CD14-positive monocyte (primary cell): ENCODE results near the gene SOD1. TPM values are rescaled to one million over a fixed set of nuclear protein-coding genes. Genes with fewer than 3 reads are reported as not detected.

ENCODE experiments used
- DNase-seq, 3 donors: peaks; one replicate each; pipeline ENCODE4 v3.0.0-alpha.2; 2011 to 2022
- H2AFZ ChIP-seq: 2 replicates; pipeline ENCODE4 v1.6.0; 2012; ENCODE audit warnings: mild to moderate bottlenecking, low read depth, low read length, inconsistent platforms; ENCODE audit not compliant: insufficient read depth, poor library complexity, severe bottlenecking
- H3K27ac ChIP-seq, 2 donors: 1 replicate in 1 of 2; 2 replicates in 1 of 2; pipeline ENCODE4 v1.5.1; 2012 to 2013; ENCODE audit warnings: low read length in 2 of 2, control low read depth in 1 of 2, inconsistent platforms in 1 of 2, low read depth in 1 of 2, mild to moderate bottlenecking in 1 of 2
- H3K27me3 ChIP-seq, 2 donors: one replicate each; pipeline versions ENCODE4 v1.6.0 to v1.6.1; 2011 to 2013; ENCODE audit warnings: low read length in 2 of 2; ENCODE audit not compliant: control insufficient read depth in 2 of 2, insufficient read depth in 2 of 2
- H3K36me3 ChIP-seq, 2 donors: replicated peaks in 1 of 2; 1 replicate in 1 of 2; 2 replicates in 1 of 2; pipeline versions ENCODE4 v1.5.1 to v1.6.1; 2012 to 2013; ENCODE audit warnings: low read length in 2 of 2, control low read depth in 1 of 2, inconsistent platforms in 1 of 2, mild to moderate bottlenecking in 1 of 2; ENCODE audit not compliant: insufficient read depth in 2 of 2, control insufficient read depth in 1 of 2
- H3K4me1 ChIP-seq, 2 donors: 1 replicate in 1 of 2; 2 replicates in 1 of 2; pipeline versions ENCODE4 v1.5.1 to v1.6.1; 2012 to 2013; ENCODE audit warnings: low read length in 2 of 2, control low read depth in 1 of 2, inconsistent platforms in 1 of 2, mild to moderate bottlenecking in 1 of 2, moderate library complexity in 1 of 2; ENCODE audit not compliant: insufficient read depth in 2 of 2, control insufficient read depth in 1 of 2
- H3K4me2 ChIP-seq: replicated peaks from 2 replicates; pipeline ENCODE3; 2012; ENCODE audit warnings: low read length, moderate library complexity, mild to moderate bottlenecking; ENCODE audit not compliant: poor library complexity, severe bottlenecking; ENCODE audit errors: extremely low read depth
- H3K4me3 ChIP-seq, 3 experiments: fragments of 200-600 bp in 1 of 3; sonication (generic) in 1 of 3; replicated peaks in 1 of 3; 1 replicate in 2 of 3; 2 replicates in 1 of 3; pipeline ENCODE4 v1.5.1; 2011 to 2013; ENCODE audit warnings: low read length in 3 of 3, mild to moderate bottlenecking in 3 of 3, control low read depth in 2 of 3, low read depth in 2 of 3, inconsistent platforms in 1 of 3, moderate library complexity in 1 of 3
- H3K79me2 ChIP-seq: 2 replicates; pipeline ENCODE4 v1.6.0; 2012; ENCODE audit warnings: mild to moderate bottlenecking, control low read depth, inconsistent platforms, low read length, moderate library complexity; ENCODE audit not compliant: insufficient read depth
- H3K9ac ChIP-seq: 2 replicates; pipeline ENCODE4 v1.6.0; 2017; ENCODE audit warnings: low read length, mild to moderate bottlenecking; ENCODE audit not compliant: insufficient read depth, poor library complexity, severe bottlenecking
- H3K9me3 ChIP-seq, 2 donors: replicated peaks in 1 of 2; 1 replicate in 1 of 2; 2 replicates in 1 of 2; pipeline versions ENCODE4 v1.5.1 to v1.6.1; 2012 to 2013; ENCODE audit warnings: low read length in 2 of 2, control low read depth in 1 of 2; ENCODE audit not compliant: control insufficient read depth in 1 of 2, insufficient read depth in 1 of 2
- H4K20me1 ChIP-seq: 2 replicates; pipeline ENCODE4 v1.6.0; 2012; ENCODE audit warnings: mild to moderate bottlenecking, low read length, control low read depth, moderate library complexity; ENCODE audit not compliant: insufficient read depth
- H3K27ac Mint-ChIP-seq, 7 donors: one replicate each; pipeline ENCODE4 v1.8.0; 2020; ENCODE audit warnings: mild to moderate bottlenecking in 7 of 7, mixed read lengths in 7 of 7, moderate library complexity in 6 of 7, inconsistent platforms in 2 of 7
- H3K27me3 Mint-ChIP-seq, 3 donors: one replicate each; pipeline ENCODE4 v1.8.0; 2021 to 2022; ENCODE audit warnings: low read depth in 3 of 3, mild to moderate bottlenecking in 3 of 3, mixed read lengths in 3 of 3, moderate library complexity in 3 of 3, inconsistent platforms in 1 of 3
- H3K36me3 Mint-ChIP-seq, 2 donors: one replicate each; pipeline ENCODE4 v1.8.0; 2020; ENCODE audit warnings: mixed read lengths in 2 of 2, inconsistent platforms in 1 of 2, mild to moderate bottlenecking in 1 of 2
- H3K4me1 Mint-ChIP-seq: one replicate; pipeline ENCODE4 v1.8.0; 2020; ENCODE audit warnings: mild to moderate bottlenecking, mixed read lengths
- H3K4me3 Mint-ChIP-seq, 2 donors: one replicate each; pipeline ENCODE4 v1.8.0; 2020; ENCODE audit warnings: mild to moderate bottlenecking in 2 of 2, mixed read lengths in 2 of 2, moderate library complexity in 1 of 2
- H3K9me3 Mint-ChIP-seq, 7 donors: one replicate each; pipeline ENCODE4 v1.8.0; 2020 to 2022; ENCODE audit warnings: mixed read lengths in 7 of 7, mild to moderate bottlenecking in 6 of 7, moderate library complexity in 6 of 7, inconsistent platforms in 2 of 7
- WGBS: methylation state at CpG from one replicate; pipeline ENCODE4 v1.1.5; 2013; ENCODE audit warnings: missing lambda C conversion rate; ENCODE audit not compliant: insufficient coverage; 5-methylcytosine and 5-hydroxymethylcytosine counted together
- intact Hi-C, 2 donors: fragments of 100-400 bp; cut with micrococcal nuclease; formaldehyde crosslinking; loops; one replicate each; pipeline versions ENCODE4 v1.15.0 to v1.15.1; 2023
- polyA plus RNA-seq, 3 donors: library from polyadenylated mRNA; depleted of rRNA in 1 of 3; unstranded in 2 of 3; stranded (reverse) in 1 of 3; fragments of 300-500 nt in 2 of 3; fragments of >200 nt in 1 of 3; fragmentation: Illumina TruSeq in 2 of 3; gene quantifications; 1 replicate in 2 of 3; 2 replicates in 1 of 3; pipeline ENCODE4 v1.2.3, GENCODE V29; 2012 to 2021
- TF ChIP-seq, protein P1 (sequence below): fragments of 200-600 bp; IDR thresholded peaks from one replicate; pipeline ENCODE4 v1.8.0; 2022; ENCODE audit warnings: antibody characterized with exemption, mild to moderate bottlenecking

SOD1 gene
- polyA plus RNA-seq, 3 donors: 79.6 to 174 (median 157) TPM

DNA sequence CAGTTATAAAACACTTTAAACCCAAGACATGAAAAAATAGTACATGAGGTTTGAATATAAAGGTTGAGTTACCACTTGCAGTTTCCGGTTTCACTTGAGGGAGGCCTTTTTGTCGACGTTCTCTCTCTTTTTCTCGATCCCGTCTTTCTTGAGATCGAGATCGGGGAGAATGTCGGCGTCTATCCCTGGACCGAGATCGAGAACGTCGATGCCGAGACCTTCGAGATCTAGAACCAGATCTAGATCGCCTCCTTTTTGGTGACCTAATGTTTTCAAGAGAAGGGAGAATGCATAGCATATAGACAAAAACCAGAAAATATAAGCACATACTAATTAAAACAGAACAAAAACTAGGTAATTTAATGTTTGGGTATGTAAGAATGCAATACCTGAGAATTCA lies 33.7 kb downstream of the SOD1 start:
- Histone ChIP-seq H3K27ac (no peak overlapping the region), H3K4me2 (no peak overlapping the region), H3K4me1 (no peaks in the 10 kb centered on the region), H3K79me2 (peaks cover 4% of the 10 kb centered on the region), H3K9ac (no peak overlapping the region), H3K27me3 (no peaks in the 10 kb centered on the region), H3K4me3 (no peak overlapping the region), H2AFZ (no peak overlapping the region), H3K9me3 (no peaks in the 10 kb centered on the region), H3K36me3 (peaks cover 91 to 99% of the 10 kb centered on the region in 2 donors), H4K20me1 (peaks cover 5% of the 10 kb centered on the region)
- H3K4me1 Mint-ChIP-seq: no peaks in the 10 kb centered on the region
- 100% methylated on average over 4 of the region's 16 CpGs for WGBS
- TF ChIP-seq, protein P1, sequence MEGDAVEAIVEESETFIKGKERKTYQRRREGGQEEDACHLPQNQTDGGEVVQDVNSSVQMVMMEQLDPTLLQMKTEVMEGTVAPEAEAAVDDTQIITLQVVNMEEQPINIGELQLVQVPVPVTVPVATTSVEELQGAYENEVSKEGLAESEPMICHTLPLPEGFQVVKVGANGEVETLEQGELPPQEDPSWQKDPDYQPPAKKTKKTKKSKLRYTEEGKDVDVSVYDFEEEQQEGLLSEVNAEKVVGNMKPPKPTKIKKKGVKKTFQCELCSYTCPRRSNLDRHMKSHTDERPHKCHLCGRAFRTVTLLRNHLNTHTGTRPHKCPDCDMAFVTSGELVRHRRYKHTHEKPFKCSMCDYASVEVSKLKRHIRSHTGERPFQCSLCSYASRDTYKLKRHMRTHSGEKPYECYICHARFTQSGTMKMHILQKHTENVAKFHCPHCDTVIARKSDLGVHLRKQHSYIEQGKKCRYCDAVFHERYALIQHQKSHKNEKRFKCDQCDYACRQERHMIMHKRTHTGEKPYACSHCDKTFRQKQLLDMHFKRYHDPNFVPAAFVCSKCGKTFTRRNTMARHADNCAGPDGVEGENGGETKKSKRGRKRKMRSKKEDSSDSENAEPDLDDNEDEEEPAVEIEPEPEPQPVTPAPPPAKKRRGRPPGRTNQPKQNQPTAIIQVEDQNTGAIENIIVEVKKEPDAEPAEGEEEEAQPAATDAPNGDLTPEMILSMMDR: no peak
- no peak for DNase-seq
- no peaks in the 10 kb centered on the region for H3K9me3 Mint-ChIP-seq
- H3K36me3 Mint-ChIP-seq: peaks cover 77 to 89% of the 10 kb centered on the region in 2 donors
- intact Hi-C loops: no loop called here
- H3K27me3 Mint-ChIP-seq: no peaks in the 10 kb centered on the region
- H3K4me3 Mint-ChIP-seq: no peak overlapping the region
- H3K27ac Mint-ChIP-seq: peak overlapping the region in 1 of 7 donors; percentile 61

DNA sequence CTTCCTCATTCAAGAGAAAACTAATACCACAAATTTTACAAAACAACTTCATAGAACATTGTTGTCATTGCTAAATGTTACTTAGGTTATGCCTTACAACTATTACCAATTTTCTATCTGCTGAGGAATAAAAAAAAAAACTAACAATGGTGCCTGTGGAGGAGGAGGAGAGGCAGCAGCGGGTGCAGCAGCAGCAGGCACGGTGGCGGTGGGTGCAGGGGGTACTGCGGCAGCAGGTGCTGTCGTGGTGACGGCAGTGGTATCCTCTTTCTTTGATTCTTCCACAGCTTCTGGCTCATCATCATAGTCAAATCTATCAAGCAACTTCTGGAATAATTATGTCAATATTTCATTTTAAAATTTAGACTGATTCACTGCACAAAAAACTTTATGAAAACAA lies 36.9 kb downstream of the SOD1 start:
- H2AFZ ChIP-seq: no peak overlapping the region
- no CpG with 5 or more reads among the region's 6 CpGs for WGBS
- DNase-seq: no peak
- TF ChIP-seq, protein P1: no peak
- no peak overlapping the region for H3K4me3 ChIP-seq
- peak overlapping the region in 1 of 7 donors; percentile 45 for H3K27ac Mint-ChIP-seq
- no peaks in the 10 kb centered on the region for H3K27me3 ChIP-seq
- no peaks in the 10 kb centered on the region for H3K4me1 ChIP-seq
- H3K36me3 ChIP-seq: peaks cover 91 to 99% of the 10 kb centered on the region in 2 donors
- no peak overlapping the region for H3K9ac ChIP-seq
- H3K4me2 ChIP-seq: no peak overlapping the region
- H3K36me3 Mint-ChIP-seq: peaks cover 73 to 82% of the 10 kb centered on the region in 2 donors
- H3K9me3 Mint-ChIP-seq: no peaks in the 10 kb centered on the region
- H3K27ac ChIP-seq: no peak overlapping the region
- H3K4me3 Mint-ChIP-seq: no peak overlapping the region
- H3K9me3 ChIP-seq: no peaks in the 10 kb centered on the region
- no peaks in the 10 kb centered on the region for H3K79me2 ChIP-seq
- H3K4me1 Mint-ChIP-seq: no peaks in the 10 kb centered on the region
- intact Hi-C loops: no loop called here
- H3K27me3 Mint-ChIP-seq: no peaks in the 10 kb centered on the region
- peaks cover 24% of the 10 kb centered on the region for H4K20me1 ChIP-seq
